ENCODE measurements around the gene KDM4C. TPM values are rescaled to one million over a fixed set of nuclear protein-coding genes. Genes with fewer than 3 reads are reported as not detected.

Gene KDM4C
- total RNA-seq, 2 donors from 2014 or later = 12.8 to 31.5 TPM

- peaks cover 5% of the 10 kb centered on the region for H3K4me1 ChIP-seq (ENCODE audit: control insufficient read depth, insufficient read depth, low read length)
- peaks cover 13% of the 10 kb centered on the region for H3K27me3 ChIP-seq (ENCODE audit: control insufficient read depth, insufficient read depth, low read length, poor library complexity, severe bottlenecking)
- no peak overlapping the region for H3K4me3 Mint-ChIP-seq
- H3K27ac ChIP-seq (ENCODE audit: low read depth, low read length) = no peak overlapping the region
- no peaks in the 10 kb centered on the region for H3K9me3 Mint-ChIP-seq
- no peaks in the 10 kb centered on the region for H3K36me3 Mint-ChIP-seq (ENCODE audit: low read depth)
- peaks cover 39% of the 10 kb centered on the region for H3K27me3 Mint-ChIP-seq (ENCODE audit: insufficient read depth)
- TF ChIP-seq CTCF (conservative IDR thresholded peaks at IDR 0.05) = no peak
- WGBS, 2 experiments (ENCODE audit: insufficient coverage in 1 of 2, insufficient read length in 1 of 2) = 83 to 91% methylated on average over 2 to 6 of the region's 6 CpGs
- H3K4me3 ChIP-seq (ENCODE audit: low read length) = peak overlapping the region; percentile 39
- H3K9ac ChIP-seq (ENCODE audit: extremely low read depth, low read length, poor library complexity, severe bottlenecking) = no peak overlapping the region
- H3K36me3 ChIP-seq (ENCODE audit: control insufficient read depth, insufficient read depth, low read length) = no peaks in the 10 kb centered on the region
- no peak overlapping the region for H3K27ac Mint-ChIP-seq
- peaks cover 29% of the 10 kb centered on the region for H3K4me1 Mint-ChIP-seq
- H3K9me3 ChIP-seq (ENCODE audit: control insufficient read depth, low read length) = no peaks in the 10 kb centered on the region
- no peak for DNase-seq
These were observed 448.5 kb downstream of the KDM4C start for GRCh38 chr9:7206221-7206758.

- peaks cover 38% of the 10 kb centered on the region for H3K4me1 Mint-ChIP-seq
- H3K4me3 Mint-ChIP-seq = no peak overlapping the region
- peaks cover 31% of the 10 kb centered on the region for H3K27me3 ChIP-seq (ENCODE audit: control insufficient read depth, insufficient read depth, low read length, poor library complexity, severe bottlenecking)
- H3K27ac Mint-ChIP-seq = no peak overlapping the region
- no peak overlapping the region for H3K4me3 ChIP-seq (ENCODE audit: low read length)
- DNase-seq = no peak
- H3K4me1 ChIP-seq (ENCODE audit: control insufficient read depth, insufficient read depth, low read length) = peaks cover 5% of the 10 kb centered on the region
- no peaks in the 10 kb centered on the region for H3K9me3 ChIP-seq (ENCODE audit: control insufficient read depth, low read length)
- no peaks in the 10 kb centered on the region for H3K36me3 ChIP-seq (ENCODE audit: control insufficient read depth, insufficient read depth, low read length)
- no peak overlapping the region for H3K27ac ChIP-seq (ENCODE audit: low read depth, low read length)
- H3K27me3 Mint-ChIP-seq (ENCODE audit: insufficient read depth) = peaks cover 65% of the 10 kb centered on the region
- H3K36me3 Mint-ChIP-seq (ENCODE audit: low read depth) = no peaks in the 10 kb centered on the region
- no peak for TF ChIP-seq CTCF (conservative IDR thresholded peaks at IDR 0.05)
- WGBS, 2 experiments (ENCODE audit: insufficient coverage in 1 of 2, insufficient read length in 1 of 2) = 91 to 96% methylated on average over 10 to 15 of the region's 15 CpGs
- no peak overlapping the region for H3K9ac ChIP-seq (ENCODE audit: extremely low read depth, low read length, poor library complexity, severe bottlenecking)
- no peaks in the 10 kb centered on the region for H3K9me3 Mint-ChIP-seq
These were observed 451.4 kb downstream of the KDM4C start for GRCh38 chr9:7209016-7209715.

- Mint-ChIP-seq H3K27me3 (ENCODE audit: insufficient read depth) (peaks cover 73% of the 10 kb centered on the region), H3K9me3 (no peaks in the 10 kb centered on the region), H3K36me3 (ENCODE audit: low read depth) (no peaks in the 10 kb centered on the region), H3K4me3 (no peak overlapping the region), H3K27ac (no peak overlapping the region), H3K4me1 (peaks cover 33% of the 10 kb centered on the region)
- H3K9ac ChIP-seq (ENCODE audit: extremely low read depth, low read length, poor library complexity, severe bottlenecking) = no peak overlapping the region
- H3K4me1 ChIP-seq (ENCODE audit: control insufficient read depth, insufficient read depth, low read length) = peaks cover under 1% of the 10 kb centered on the region
- WGBS, 2 experiments (ENCODE audit: insufficient coverage in 1 of 2, insufficient read length in 1 of 2) = 85 to 93% methylated on average over 2 to 3 of the region's 3 CpGs
- H3K36me3 ChIP-seq (ENCODE audit: control insufficient read depth, insufficient read depth, low read length) = no peaks in the 10 kb centered on the region
- H3K9me3 ChIP-seq (ENCODE audit: control insufficient read depth, low read length) = no peaks in the 10 kb centered on the region
- no peak for TF ChIP-seq CTCF (conservative IDR thresholded peaks at IDR 0.05)
- DNase-seq = no peak
- H3K4me3 ChIP-seq (ENCODE audit: low read length) = no peak overlapping the region
- H3K27ac ChIP-seq (ENCODE audit: low read depth, low read length) = no peak overlapping the region
- peaks cover 31% of the 10 kb centered on the region for H3K27me3 ChIP-seq (ENCODE audit: control insufficient read depth, insufficient read depth, low read length, poor library complexity, severe bottlenecking)
These were observed 452.2 kb downstream of the KDM4C start for GRCh38 chr9:7209990-7210389.

All from endodermal cell (in vitro differentiated cells).